Heart left ventricle (tissue), 13 donors: ENCODE data around the gene NTNG2.

Experiments used
- POLR2A ChIP-seq, 2 donors: fragments of 450-650 bp; IDR thresholded peaks; one replicate each; pipeline ENCODE4 v1.6.1; 2017; ENCODE audit warnings: antibody characterized with exemption in 2 of 2, mild to moderate bottlenecking in 2 of 2, moderate library complexity in 2 of 2
- TF ChIP-seq, protein P1 (sequence below), 12 donors: fragments of 200-600 bp; sonication (generic) in 4 of 12; IDR thresholded peaks; one replicate each; pipeline versions ENCODE4 v1.5.0 to v1.8.0; 2018 to 2022; ENCODE audit warnings: antibody characterized with exemption in 12 of 12, mild to moderate bottlenecking in 5 of 12
- donor health status: ischemic (EF 13 %, LVEDD 7.1; RV severe dilation, severe dysfunction).
- donor health status: DM: no; HTN: yes; CAD: no.
- donor health status: DM: no; HTN: no; CAD: no.
- donor health status: ischemic (EF 25% LVEDD 6.9; RV normal size, moderate dysfunction).
- donor health status: ischemic (EF 25% LVEDD 5.7; RV mildly dilated, moderate dysfunction).
- donor health status: ischemic (EF 35%, LVEDD 5.7; RV mildly dilated, moderate dysfunction).
- donor health status: nonischemic (EF 11% LVEDD 7.7; RV severe dilation, severe dysfunction).
- donor health status: DM: yes; HTN: yes; CAD: no.
- donor health status: PGD.
- donor health status: ischemic (EF 29% LVEDD 5.4; RV normal size, mild dysfunction).
- donor health status: nonischemic (EF 23%, LVEDD 6.1; RV moderate dilation, normal function).

DNA sequence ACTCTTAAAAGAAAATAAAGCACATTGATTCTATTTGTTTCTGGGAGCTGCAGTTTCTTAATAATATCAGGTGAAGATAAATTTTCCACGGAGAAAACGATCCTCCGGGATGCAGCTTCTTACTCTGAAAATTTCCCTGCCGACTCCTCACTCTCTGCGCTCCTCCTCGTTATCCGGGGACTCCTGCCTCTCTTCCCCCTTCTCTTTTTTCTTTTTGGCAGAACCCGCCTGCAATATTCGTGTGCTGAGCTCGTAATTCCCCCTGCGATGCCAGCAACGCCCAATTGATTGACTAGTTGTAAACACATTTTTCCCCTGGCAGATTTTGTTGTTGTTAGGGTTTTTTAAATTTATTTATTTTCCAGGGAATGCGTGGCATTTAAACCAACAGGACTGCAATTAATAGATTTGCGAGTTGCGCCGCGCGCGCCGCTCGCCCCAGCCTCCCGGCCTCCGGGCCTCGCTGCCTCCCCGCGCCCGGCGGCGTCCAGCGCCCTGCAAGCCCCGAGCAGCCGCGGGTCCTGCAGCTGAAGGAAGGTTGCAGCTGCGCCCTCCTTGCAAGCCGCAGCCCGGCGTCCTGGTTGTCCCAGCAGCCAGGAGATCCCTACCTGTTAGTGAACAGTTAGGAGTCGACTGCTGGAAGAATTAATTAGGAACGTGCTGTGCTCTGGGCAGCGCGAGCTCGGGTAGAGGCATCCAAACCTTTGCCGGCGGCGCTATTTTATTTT, 2.2 kb downstream of the NTNG2 start:
- no peak for TF ChIP-seq POLR2A (IDR thresholded peaks at IDR 0.05)
- TF ChIP-seq, protein P1, sequence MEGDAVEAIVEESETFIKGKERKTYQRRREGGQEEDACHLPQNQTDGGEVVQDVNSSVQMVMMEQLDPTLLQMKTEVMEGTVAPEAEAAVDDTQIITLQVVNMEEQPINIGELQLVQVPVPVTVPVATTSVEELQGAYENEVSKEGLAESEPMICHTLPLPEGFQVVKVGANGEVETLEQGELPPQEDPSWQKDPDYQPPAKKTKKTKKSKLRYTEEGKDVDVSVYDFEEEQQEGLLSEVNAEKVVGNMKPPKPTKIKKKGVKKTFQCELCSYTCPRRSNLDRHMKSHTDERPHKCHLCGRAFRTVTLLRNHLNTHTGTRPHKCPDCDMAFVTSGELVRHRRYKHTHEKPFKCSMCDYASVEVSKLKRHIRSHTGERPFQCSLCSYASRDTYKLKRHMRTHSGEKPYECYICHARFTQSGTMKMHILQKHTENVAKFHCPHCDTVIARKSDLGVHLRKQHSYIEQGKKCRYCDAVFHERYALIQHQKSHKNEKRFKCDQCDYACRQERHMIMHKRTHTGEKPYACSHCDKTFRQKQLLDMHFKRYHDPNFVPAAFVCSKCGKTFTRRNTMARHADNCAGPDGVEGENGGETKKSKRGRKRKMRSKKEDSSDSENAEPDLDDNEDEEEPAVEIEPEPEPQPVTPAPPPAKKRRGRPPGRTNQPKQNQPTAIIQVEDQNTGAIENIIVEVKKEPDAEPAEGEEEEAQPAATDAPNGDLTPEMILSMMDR (IDR thresholded peaks at IDR 0.05) = no peak
